T-helper 2 cell treated with Interferon-gamma antibody and Interleukin-4, amounts not matched to agents 100 ng/mL and 5 ng/mL, for 36 hours (primary cell): ENCODE data around the gene NFE2L3. TPM values are rescaled to one million over a fixed set of nuclear protein-coding genes. Genes with fewer than 3 reads are reported as not detected.

Experiments
- intact Hi-C: fragments of 100-400 bp; cut with micrococcal nuclease; formaldehyde crosslinking; loops from one replicate; pipeline ENCODE4 v1.15.1; 2023
- total RNA-seq: library from RNA; stranded (reverse); gene quantifications from 2 replicates; pipeline ENCODE4 v1.2.3, GENCODE V29; 2022

NFE2L3 gene
- total RNA-seq, 1 donor from 2014 or later: 26.4 TPM

DNA sequence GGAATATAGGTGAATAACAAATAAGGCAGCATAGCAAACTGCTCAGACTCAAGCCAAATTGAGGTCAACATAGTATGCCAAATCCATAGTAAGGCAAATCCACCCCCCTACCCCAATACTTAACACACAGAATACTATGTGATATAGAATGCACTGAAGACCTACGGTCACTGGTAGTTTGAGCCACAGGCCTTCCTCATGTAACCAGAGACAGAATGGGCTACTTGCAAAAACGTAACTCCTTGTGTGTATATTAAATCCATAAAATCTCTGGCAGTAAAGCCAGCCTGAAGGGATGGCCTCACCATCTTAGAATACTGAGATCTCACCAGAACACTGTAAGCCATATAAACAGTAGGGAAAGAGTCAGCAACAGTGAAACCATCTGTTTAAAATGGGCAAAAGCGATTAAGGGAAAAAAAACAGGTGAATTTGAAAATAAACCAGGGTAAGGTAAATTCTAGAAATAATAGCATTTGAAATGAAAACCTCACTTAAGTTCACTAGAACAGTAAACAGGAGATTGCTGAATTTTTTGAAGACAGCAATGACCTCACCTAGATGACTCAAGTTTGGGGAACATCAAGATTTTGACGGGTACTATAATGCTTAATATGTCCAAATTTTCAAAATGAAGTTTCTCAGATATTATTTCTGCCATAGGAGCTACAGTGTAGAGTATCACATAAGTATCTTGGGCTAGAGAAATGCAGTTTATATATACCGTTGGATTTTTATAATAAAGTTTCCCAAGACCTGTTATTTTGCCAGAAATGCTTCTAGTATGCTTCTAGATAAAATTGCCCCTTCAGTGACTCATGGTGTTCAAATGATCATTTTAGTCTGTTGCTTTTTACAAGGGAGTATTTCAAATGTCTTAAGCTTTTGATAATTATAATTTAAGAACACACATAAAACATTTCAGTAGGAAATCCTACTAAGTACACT, 34.6 kb downstream of the NFE2L3 start:
- intact Hi-C loops: loop anchor here (2.0 kb wide), 1 partner anchor 96 kb away; no protein-coding TSS in a partner anchor

DNA sequence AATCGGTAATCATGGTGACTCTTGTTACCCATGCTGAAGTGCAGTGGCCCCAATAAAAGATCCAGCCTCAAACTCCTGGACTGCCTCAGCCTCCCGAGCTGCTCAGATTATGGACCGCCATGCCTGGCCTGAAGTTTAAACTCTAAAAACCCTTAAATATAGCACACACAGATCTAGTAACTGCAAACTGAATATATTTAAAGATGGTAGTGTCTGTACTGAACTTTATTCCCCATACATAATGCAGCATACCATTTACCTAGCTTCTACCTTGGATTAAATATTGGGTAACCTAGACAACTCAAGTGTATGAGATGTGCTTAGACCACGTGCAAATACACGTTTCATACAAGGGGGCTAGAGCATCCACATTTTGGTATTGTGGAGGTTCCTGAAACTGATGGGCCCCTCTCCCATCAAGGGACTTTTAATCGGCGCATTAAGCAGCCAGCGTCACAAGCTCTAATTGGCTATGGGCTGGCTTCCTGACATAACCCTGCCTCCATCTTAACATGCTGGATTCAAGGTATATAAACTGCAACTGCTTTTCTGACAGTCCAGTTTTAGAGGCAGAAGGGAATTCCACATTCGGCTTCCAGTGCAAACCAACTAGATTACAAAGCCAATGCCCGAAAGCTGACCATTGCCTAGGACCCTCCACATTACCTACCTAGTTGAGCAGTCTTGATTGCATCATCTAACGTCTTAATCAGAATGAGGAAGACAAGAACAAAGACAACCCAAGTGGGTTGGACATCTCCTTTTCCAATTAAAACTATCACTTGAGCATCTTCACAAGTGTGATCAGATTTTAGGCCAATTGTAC, 35.6 kb downstream of the NFE2L3 start:
- intact Hi-C loops: loop anchor here (2.0 kb wide), 1 partner anchor 97 kb away; no protein-coding TSS in a partner anchor

DNA sequence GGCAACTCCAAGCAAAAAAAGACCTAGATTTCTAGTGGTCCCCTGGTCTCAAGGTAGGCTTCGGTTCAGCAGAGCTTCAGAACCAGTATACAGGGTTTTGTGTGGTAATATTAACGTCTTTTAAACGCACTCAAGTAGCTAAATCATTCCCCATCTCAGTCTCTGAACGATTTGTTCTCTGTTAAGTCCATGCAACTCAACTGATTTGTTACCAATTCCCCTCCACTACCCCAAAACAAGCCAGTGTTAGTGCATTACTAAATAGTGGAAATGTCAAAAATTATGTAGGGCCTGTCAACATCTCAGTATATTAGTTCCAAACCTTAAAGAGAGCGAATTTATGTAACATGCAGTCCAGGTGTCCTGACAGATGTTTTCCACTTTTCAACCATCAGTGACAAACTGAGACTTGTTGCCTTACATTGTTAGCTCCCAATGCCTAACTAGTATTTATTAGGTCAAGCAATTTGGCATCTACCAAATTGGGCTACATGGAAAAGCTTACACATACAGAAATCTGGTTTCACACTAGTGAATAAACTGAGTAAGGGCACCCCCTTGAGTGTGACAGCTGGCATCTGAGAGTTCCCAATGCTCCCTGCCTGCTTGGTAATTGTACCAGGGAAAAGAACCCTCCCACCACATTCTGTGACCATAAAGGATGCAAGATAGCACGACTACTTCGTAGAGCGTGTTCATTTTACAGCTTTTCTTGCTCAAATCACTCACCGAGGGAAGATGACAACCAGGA, 36.4 kb downstream of the NFE2L3 start:
- intact Hi-C loops: no loop called here

DNA sequence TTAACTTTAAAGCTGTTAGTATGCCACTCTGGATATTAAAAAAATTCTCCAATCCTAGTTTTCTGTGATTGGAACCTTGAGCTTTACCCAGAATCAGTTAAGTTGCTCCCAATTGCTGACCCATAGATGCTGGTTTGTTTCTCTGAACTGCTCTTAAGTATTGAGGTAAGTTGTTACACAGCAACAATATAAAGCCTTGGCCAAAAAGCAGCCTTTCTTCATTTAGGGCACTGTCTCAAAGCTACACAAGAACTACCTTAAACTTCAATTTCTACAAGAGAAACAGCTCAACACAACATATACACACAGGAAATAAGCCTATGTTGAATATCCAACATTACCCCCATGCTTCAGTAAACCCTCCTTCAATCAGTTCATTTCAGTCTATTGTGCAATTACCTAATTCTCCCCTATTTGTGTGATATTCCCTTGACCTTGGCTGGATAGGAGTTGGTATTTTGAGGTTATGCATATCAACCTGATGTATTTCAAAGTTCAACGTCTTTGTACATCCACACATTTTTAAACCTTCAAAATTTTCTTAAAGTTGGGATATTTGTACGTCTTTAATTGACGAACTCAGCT, 37.1 kb downstream of the NFE2L3 start:
- intact Hi-C loops: loop anchor here (1.0 kb wide), 1 partner anchor 8 kb away; no protein-coding TSS in a partner anchor

DNA sequence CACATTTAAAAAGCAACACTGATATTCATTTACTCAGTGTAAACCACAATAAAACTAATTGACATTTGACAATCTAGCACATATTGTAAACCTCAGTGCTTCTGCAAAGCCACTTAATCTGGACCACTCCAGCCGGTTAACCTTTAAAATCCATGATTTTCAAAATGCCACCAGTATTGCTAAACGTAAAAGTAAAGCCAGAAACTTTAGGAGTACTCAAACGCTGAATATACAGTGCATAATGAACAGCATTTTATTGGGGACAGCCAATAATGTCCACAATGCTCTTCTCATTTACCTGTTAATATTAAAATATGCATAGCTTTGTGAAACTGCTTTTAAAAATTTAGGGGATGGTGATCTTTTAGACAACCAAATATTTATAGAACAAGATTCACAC, 37.7 kb downstream of the NFE2L3 start:
- intact Hi-C loops: loop anchor here (1.0 kb wide), 1 partner anchor 8 kb away; no protein-coding TSS in a partner anchor

DNA sequence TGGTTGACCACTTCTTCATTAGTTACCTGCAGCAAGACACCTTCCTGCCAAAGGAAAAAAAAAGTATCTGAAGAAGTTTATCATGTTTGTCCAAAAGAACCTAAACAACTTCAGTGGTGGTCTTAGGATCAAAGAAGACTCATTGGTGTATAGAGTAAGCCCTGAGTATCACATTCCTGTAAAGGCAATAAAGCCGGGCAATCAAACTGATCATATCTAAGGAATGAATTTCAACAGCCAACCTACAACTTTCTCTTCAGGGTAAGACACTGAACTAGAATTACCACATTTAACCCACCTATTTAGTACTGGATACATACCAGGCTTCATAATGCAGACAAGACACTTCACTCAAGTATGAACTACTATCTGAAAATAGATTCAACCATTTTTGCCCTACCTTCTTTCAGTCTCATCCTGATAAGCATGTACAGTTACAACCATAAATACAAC, 38.4 kb downstream of the NFE2L3 start:
- intact Hi-C loops: no loop called here

DNA sequence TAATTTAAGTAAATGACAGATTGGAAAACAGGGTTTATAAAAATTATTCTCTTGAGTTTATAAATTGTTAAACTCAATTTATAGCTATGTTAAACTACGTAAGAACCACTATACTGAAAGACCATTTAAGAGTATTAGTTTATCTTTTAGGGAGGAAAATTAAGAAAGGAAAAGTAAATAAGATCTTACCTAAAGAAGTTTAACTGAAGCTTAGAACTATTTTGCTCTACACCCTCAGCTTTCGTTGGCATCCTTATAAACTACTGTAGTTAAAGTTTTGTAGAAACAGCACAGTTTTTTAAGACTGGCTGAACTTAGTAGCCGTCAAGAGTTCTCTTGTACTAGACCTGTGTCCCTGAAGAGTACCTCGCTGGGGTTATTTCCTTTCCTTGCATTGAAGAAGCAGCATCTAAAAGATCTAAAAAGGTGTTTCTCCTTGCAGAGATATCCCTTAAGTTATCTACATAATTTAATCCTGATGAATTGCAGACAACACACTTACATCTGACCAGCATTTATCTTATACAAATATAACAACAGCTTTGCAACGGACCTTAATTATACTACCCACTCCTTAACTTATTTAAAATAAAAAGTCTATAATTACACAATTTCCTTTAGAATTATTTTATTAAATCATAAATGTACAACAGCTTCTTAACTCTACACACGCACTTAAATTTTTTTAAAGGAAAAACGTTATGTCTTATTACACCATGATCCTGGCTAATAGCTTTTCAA, 39.4 kb downstream of the NFE2L3 start:
- intact Hi-C loops: no loop called here

DNA sequence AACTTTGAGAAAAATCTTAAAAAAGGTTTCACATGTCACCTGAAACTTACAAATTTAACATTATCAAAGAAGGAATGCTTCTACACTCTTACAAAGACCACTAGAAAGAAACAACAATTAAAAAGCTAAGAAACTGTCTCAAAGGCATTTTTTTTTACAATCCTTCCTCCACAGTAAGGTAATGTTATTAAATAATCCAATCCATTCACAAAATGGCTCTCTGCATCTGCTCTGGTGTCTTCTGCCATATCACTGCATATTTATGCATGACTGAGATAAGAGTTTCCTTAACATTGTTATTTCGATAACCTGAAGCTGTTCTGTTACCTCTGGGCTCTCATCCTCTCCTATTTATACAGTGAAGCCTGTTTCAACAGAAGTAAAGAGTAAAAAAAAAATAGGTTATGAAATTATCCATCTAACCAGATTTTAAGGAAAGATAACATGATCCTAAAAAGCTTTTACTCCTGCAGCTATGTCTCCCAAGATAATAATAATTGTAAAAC, 40.0 kb downstream of the NFE2L3 start:
- intact Hi-C loops: no loop called here

DNA sequence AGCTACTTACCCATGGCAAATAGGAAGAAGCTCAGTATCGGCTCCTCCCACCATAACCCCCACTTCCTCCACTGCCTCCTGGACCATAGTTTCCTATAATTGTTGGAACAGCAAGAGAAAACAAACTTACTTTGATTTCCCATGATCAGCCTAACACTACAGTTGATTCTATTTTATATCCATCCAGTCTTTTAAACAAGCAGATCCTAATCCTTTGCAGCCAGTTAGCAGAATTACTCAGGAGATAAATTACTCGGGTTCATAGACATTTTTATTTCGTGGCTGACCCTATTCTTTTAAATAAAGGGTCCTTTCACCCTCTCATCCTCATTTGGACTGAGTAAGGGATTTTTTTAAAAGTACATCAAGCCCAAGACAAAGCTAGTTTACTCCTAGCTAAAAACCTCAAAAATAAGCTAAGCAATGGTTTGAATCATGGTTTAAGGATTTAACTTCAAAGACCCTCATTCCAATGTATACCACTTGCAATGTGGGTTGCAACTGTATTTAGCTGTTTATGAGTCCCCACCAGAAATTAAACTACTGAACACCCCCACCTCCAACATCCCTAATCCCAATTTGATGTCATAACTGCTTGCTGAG, 40.6 kb downstream of the NFE2L3 start:
- intact Hi-C loops: no loop called here

DNA sequence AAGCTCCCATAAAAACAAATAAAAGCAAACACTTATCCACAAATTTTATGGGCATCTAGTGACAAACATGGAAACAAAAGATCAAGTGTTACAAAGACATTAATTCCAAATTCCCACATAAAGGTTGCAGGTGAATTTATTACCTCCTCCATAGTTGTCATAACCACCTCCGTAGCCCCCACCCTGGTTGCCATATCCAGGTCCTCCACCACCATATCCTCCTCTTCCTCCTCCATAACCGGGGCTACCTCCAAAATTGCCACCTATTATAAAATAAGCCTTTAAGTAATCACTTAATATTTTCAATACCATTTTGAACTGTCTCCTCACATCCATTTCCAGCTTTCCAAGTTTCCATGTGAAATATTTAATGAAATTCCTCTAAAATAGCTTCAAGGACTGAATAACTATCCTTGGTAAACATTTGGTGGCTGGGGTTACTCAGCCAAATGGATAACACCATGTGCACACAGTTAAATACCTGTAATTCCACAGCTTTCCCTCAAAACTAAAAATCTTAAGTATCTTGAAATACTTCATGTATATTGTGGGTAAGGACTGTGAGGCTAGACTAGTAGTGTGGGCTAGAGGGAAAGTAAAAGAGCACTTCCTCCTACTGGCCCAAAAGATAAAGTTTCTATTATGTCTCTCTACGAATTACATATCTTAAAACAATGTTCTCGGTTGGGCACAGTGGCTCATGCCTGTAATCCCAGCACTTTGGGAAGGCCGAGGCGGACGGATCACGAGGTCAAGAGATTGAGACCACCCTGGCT, 41.6 kb downstream of the NFE2L3 start:
- intact Hi-C loops: no loop called here

DNA sequence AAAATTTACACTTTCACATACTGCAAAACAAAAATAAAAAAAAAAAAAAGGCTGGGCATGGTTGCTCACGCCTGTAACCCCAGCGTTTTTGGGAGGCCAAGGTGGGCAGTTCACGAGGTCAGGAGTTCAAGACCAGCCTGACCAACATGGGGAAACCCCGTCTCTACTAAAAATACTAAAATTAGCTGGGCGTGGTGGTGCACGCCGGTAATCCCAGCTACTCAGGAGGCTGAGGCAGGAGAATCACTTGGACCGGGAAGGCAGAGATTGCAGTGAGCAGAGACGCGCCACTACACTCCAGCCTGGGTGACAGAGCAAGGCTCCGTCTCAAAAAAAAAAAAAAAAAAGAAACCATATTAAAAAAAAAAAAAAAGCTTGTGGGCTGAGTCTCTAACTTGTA, 42.8 kb downstream of the NFE2L3 start:
- intact Hi-C loops: loop anchor here (5.0 kb wide), 1 partner anchor 302 kb away; no protein-coding TSS in a partner anchor

DNA sequence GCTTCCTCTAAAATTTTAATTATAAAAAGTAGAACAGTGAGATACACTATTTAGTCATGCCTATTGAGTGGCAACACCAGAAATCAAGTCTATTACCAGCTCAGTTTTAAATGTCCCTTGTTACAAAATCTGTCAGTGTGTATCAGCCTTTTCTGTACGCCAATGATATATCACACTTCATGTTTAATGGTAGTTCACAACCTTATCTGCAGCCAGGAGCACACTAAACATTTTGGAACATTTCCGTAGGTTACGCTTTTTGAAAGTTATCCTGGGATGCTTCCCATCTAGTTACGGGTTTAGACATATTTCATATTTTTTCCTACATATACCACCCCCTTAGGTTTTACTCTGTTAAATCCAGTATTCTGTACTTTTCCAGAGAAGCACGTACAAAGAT, 43.2 kb downstream of the NFE2L3 start:
- intact Hi-C loops: loop anchor here (5.0 kb wide), 1 partner anchor 303 kb away; no protein-coding TSS in a partner anchor

DNA sequence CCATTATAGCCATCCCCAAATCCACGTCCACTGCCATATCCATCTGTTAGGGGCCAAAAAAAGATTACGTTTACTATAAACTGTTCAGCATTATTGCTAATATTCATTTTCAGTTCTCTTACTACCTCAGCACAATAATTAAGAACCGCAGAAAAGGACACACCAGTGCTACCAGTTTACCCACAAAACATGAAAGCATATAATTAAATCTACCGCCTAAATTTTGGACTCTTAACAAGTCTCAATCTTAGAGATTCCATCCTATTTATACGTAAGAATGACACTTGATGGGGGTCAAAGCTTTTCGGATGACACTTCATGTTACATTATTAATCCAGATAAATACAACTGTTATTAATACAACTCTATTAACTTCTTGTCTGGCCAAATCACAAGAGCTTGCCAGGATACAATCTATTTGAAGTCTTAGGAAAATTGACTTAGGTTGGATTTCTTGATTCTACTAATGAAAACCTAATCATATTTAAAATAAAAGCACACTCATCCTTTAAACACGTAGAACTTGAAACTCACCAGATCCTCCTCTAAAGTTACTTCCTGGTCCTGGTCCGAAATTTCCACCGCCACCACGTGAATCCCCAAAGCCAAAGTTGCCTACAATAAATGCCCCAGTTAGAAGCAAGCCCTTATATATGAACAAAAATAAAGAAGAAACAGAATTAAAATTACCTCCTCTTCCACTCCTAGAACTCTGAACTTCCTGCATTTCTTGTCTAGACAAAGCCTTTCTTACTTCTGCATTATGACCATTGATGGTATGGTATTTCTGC, 44.1 kb downstream of the NFE2L3 start:
- intact Hi-C loops: loop anchor here (5.0 kb wide), 1 partner anchor 304 kb away; no protein-coding TSS in a partner anchor

DNA sequence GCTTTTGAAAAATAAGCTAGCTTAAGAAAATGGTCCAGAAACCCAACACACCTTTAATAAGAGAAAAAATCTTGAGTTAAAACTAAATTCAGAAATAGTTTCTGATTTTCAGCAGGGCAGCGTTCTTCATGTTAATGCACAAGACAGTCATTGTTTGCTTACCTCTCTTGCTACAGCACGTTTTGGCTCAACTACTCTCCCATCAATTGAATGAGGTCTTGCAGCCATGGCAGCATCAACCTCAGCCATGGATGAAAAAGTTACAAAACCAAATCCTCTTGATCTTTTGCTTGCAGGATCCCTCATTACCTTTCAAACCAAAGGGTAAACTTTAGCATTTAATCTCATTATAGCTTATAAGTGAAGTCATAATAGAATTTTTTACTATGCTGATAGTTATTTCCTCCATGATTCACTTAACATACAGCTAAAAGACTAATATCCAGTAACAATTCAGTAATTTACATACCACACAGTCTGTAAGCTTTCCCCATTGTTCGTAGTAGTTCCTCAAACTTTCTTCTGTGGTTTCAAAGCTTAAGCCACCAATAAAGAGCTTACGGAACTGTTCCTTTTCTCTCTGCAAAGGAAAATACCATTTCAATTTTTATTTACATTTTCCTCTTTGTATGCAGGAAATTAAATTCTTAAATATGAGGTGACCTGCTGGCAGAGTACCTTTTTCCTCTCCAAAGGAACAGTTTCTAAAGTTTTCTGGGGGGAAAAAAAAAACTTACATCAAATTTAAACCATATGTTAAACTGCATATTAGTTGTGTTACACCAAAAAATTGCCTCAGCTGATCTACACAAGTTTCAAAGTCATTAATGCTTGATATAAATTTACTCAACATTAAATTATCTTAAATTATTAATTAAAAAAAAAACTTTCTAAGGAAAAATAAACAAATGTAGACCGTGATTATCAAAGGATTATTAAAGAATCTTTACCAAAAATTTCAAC, 45.4 kb downstream of the NFE2L3 start:
- intact Hi-C loops: loop anchor here (1.0 to 5.0 kb wide), 4 partner anchors 8 to 305 kb away; no protein-coding TSS in a partner anchor

DNA sequence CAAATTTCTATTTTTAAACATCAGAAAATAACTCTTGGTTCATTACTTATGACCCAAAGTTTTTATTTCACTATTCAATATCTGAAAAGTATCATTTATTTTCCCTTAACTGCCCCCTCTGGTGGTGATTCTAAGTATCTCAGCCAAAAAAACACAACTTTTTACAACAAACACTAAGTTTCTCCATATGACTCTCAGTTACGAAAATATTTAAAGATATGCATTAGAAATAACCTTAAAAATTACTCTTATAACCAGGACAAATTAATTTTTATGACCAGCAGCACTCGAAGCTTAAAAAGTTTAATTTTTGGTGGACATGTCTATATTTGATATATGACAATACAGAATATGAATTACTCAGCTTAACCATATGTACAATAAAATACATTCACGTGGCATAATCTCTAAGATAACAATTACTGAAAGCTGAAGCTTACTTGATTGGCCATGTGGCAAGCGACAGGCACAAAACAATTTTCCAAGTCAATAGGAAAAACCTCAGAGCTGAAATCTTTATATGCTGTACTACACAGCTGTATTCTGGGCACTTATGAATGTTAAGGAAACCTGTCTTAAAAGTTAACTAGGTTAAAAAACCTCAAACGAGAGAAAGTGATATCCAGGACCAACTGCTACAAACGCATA, 46.3 kb downstream of the NFE2L3 start:
- intact Hi-C loops: loop anchor here (1.0 to 5.0 kb wide), 3 partner anchors 107 to 306 kb away; no protein-coding TSS in a partner anchor

DNA sequence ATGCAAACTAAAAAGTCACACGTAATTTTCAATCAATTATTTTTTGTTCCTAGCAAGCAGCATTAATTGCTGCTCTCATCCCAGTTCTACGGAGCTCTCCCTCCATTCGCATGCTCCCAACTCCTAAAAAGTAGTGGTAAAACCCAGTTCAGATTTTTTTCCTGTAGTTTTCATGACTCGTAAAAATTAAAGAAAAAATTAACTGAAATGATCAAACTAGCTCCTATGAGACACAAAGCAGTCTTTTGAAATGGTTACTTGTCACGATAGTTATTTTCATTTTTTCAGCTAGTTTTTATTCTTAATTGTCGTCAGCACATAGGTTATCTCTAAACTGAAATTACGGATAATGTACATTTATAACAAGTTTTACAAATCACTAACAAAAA, 46.8 kb downstream of the NFE2L3 start:
- intact Hi-C loops: loop anchor here (1.0 to 5.0 kb wide), 3 partner anchors 107 to 306 kb away; no protein-coding TSS in a partner anchor
